Activated CD8-positive, alpha-beta T cell treated with anti-CD3 and anti-CD28 coated beads for 36 hours (primary cell): ENCODE measurements around the gene NTRK2. TPM values are rescaled to one million over a fixed set of nuclear protein-coding genes. Genes with fewer than 3 reads are reported as not detected.

ENCODE experiments used
- ATAC-seq: fragments of 200-7000 bp; cut with Tn5 transposase; one replicate; pipeline ENCODE4 v1.10.0; 2021; ENCODE audit warnings: mild to moderate bottlenecking, moderate library complexity
- CTCF ChIA-PET: fragments of 350-600 bp; sonication (Branson Sonifier 250); formaldehyde crosslinking; loops from one replicate; lab custom pipeline; 2021; ENCODE audit warnings: antibody characterized with exemption; lab: Charles Lee
- POLR2A ChIA-PET: fragments of 350-600 bp; sonication (Branson Sonifier 250); formaldehyde crosslinking; loops from one replicate; lab custom pipeline; 2021; ENCODE audit warnings: antibody characterized with exemption; lab: Charles Lee
- DNase-seq: peaks from one replicate; pipeline ENCODE4 v3.0.0-alpha.2; 2020
- H3K27ac Mint-ChIP-seq: one replicate; pipeline ENCODE4 v1.8.0; 2021; ENCODE audit warnings: mild to moderate bottlenecking, mixed read lengths
- H3K27me3 Mint-ChIP-seq: one replicate; pipeline ENCODE4 v1.8.0; 2021; ENCODE audit warnings: mixed read lengths
- H3K36me3 Mint-ChIP-seq: one replicate; pipeline ENCODE4 v1.8.0; 2021; ENCODE audit warnings: low read depth, mixed read lengths
- H3K4me1 Mint-ChIP-seq: one replicate; pipeline ENCODE4 v1.8.0; 2021; ENCODE audit warnings: low read depth, mixed read lengths
- H3K4me3 Mint-ChIP-seq: one replicate; pipeline ENCODE4 v1.8.0; 2021; ENCODE audit warnings: mild to moderate bottlenecking, moderate library complexity, mixed read lengths
- H3K9me3 Mint-ChIP-seq: one replicate; pipeline ENCODE4 v1.8.0; 2021; ENCODE audit warnings: mixed read lengths
- CTCF ChIP-seq: fragments of 200-600 bp; IDR thresholded peaks from one replicate; pipeline ENCODE4 v1.8.0; 2022; ENCODE audit warnings: antibody characterized with exemption, mild to moderate bottlenecking
- intact Hi-C: fragments of 100-400 bp; cut with micrococcal nuclease; formaldehyde crosslinking; loops from one replicate; pipeline ENCODE4 v1.10.0; 2022
- total RNA-seq, 2 experiments: library from RNA; stranded (reverse); gene quantifications; one replicate each; pipeline ENCODE4 v1.2.3, GENCODE V29; 2021

NTRK2 gene
- total RNA-seq, 2 experiments from 2014 or later: 0.07 to 0.09 TPM

GRCh38 chr9:84781931-84782866, 112.7 kb downstream of the NTRK2 start:
- TF ChIP-seq CTCF: no peak
- Mint-ChIP-seq H3K9me3 (no peaks in the 10 kb centered on the region), H3K4me3 (no peak overlapping the region), H3K4me1 (no peaks in the 10 kb centered on the region), H3K27me3 (peaks cover 10% of the 10 kb centered on the region), H3K36me3 (no peaks in the 10 kb centered on the region), H3K27ac (no peak overlapping the region)
- DNase-seq (no peak), ATAC-seq (no peak)
- intact Hi-C loops: loop anchor here (10.0 kb wide), 1 partner anchor 387 kb away; no protein-coding TSS in a partner anchor
- POLR2A ChIA-PET: no interaction called here
- CTCF ChIA-PET: interaction anchor here (0.9 to 2.7 kb wide), 4 partner anchors 85 to 385 kb away, joined by 3 to 19 read pairs (median 4); no protein-coding TSS in a partner anchor

- Mint-ChIP-seq H3K36me3 (no peaks in the 10 kb centered on the region), H3K27ac (no peak overlapping the region), H3K27me3 (peaks cover 7% of the 10 kb centered on the region), H3K9me3 (no peaks in the 10 kb centered on the region), H3K4me3 (no peak overlapping the region), H3K4me1 (no peaks in the 10 kb centered on the region)
- intact Hi-C loops: loop anchor here (10.0 kb wide), 1 partner anchor 391 kb away; no protein-coding TSS in a partner anchor
- CTCF ChIA-PET: no interaction called here
- no peak for TF ChIP-seq CTCF
- ATAC-seq (no peak), DNase-seq (no peak)
- POLR2A ChIA-PET: no interaction called here
Observed at GRCh38 chr9:84785792-84786547, 116.4 kb downstream of the NTRK2 start.

GRCh38 chr9:84788803-84789462, 119.4 kb downstream of the NTRK2 start:
- Mint-ChIP-seq H3K27me3 (peaks cover 2% of the 10 kb centered on the region), H3K9me3 (no peaks in the 10 kb centered on the region), H3K27ac (no peak overlapping the region), H3K4me1 (no peaks in the 10 kb centered on the region), H3K4me3 (no peak overlapping the region), H3K36me3 (no peaks in the 10 kb centered on the region)
- DNase-seq (no peak), ATAC-seq (no peak)
- no peak for TF ChIP-seq CTCF
- POLR2A ChIA-PET: no interaction called here
- intact Hi-C loops: loop anchor here (10.0 kb wide), 1 partner anchor 394 kb away; no protein-coding TSS in a partner anchor
- CTCF ChIA-PET: no interaction called here

GRCh38 chr9:84789463-84789830, 119.9 kb downstream of the NTRK2 start:
- no peaks in the 10 kb centered on the region for H3K36me3 Mint-ChIP-seq
- no peaks in the 10 kb centered on the region for H3K9me3 Mint-ChIP-seq
- no peaks in the 10 kb centered on the region for H3K27me3 Mint-ChIP-seq
- ATAC-seq: no peak
- no peak overlapping the region for H3K4me3 Mint-ChIP-seq
- no peak for TF ChIP-seq CTCF
- H3K27ac Mint-ChIP-seq: no peak overlapping the region
- ChIA-PET POLR2A (no interaction called here), CTCF (no interaction called here)
- DNase-seq: no peak
- no peaks in the 10 kb centered on the region for H3K4me1 Mint-ChIP-seq
- intact Hi-C loops: loop anchor here (10.0 kb wide), 1 partner anchor 395 kb away; no protein-coding TSS in a partner anchor
